EL (cell line): ENCODE data around the gene PIR.
A peak's percentile ranks its signal among the peaks of the same experiment; 100 is the strongest.

Source experiments
- DNase-seq: peaks from one replicate; pipeline ENCODE4 v3.0.0-alpha.2; 2016

PIR gene

DNA sequence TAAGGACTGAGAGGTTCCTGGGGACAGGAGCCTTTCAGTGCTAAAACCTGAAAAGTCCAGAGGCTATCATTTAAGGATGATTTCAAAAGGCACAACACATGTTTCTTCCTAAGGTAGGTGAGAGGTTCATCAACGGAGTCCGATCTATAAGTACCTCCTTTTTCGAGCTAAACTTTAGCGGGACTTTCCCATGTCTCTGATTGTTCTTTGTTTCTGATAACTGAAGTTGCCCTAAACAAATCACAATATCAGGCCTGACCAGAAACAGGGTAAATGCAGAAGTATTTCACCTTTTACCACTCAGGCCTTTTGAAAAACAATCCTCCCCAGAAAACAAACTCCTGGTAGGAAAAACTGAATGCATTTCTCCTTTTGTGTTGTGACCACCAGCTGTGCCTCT lies 17.6 kb downstream of the PIR start:
- no peak for DNase-seq

DNA sequence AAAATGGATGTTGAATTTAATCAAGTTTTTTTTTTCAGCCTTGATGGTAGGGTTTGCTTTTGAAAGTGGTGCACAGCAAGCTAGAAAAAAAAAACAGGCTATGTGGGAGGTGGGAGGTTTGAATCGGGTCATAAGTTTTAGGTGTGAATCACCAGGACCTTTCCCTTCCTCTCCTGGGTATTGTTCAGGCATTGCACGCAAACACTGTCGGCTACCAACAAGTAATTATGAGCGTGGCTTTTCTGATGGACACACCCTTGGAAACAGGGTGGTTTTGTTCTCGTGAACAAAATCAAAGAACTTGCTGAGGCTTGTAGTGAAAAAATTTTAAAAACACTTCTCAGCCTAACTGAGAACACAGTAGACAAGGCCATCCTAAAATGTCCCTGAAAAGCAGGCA lies 18.1 kb downstream of the PIR start:
- no peak for DNase-seq

DNA sequence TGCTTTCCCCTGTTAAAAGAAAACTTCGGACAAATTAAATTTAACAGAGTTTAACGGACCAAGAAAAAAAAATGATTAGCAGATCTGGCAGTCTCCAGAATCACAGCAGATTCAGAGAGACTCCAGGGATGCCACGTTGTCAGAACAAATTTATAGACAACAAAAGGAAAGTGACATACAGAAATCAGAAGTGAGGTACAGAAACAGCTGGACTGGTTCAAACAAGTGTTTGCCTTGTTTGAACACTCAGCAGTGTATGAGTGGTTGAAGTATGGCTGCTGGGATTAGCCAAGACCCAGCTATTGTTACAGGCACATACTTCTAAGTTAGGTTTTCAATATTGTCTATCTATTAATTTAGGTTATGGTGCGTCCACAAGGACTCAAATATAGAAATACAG lies 19.1 kb downstream of the PIR start:
- no peak for DNase-seq

DNA sequence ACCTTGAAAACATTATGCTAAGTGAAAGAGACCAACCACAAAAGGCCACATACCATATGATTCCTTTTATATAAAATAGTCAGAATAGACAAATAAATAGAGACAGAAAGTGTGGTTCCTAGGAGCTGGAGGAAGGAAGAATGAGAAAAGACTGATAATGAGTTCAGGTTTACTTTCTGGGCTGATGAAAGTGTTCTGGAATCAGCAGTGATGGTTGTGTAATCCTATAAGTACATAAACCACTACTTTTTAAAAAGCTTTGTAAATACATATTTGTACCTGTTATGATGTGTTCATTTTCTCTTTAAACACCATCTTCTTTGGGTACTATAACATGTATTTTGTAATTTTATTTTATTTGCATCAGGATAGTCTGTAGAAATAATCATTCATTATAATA lies 20.6 kb downstream of the PIR start:
- no peak for DNase-seq

DNA sequence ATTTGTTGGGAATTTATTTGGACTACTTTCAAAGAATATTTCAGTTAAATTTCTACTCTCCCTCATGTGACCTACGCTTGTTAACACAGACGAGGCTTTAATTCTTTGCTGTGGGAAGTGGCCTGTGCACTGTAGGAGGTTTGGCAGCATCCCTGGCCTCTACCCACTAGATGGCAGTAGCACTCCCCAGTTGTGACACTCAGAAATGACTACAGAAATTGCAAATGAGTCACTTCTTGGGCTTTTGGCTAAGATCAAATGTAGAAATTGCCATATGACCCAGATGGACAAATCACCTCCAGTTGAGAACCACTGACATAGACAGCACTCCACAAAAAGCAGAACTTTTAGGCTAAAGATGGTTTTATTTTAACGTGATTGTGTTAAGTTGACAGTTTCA lies 22.1 kb downstream of the PIR start:
- DNase-seq = peak; percentile 33

DNA sequence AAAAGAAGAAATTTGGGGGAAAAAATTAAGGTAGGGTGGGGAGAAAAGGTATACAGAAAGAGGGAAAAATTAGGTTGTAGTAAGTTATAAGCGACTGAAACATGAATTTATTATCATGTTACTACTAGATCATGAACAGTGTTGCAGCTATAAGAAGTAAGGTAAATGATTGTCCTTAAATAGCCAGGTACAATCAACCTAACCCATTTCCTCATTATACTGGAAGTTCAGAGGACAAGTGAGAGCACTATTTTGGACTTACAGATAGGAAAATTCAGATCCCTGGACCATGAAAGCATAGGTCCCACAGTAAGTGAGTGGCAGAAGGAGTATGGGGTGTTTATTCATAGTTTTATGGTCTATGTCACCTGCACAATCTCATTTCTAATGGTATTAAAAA lies 23.5 kb downstream of the PIR start:
- DNase-seq = no peak

DNA sequence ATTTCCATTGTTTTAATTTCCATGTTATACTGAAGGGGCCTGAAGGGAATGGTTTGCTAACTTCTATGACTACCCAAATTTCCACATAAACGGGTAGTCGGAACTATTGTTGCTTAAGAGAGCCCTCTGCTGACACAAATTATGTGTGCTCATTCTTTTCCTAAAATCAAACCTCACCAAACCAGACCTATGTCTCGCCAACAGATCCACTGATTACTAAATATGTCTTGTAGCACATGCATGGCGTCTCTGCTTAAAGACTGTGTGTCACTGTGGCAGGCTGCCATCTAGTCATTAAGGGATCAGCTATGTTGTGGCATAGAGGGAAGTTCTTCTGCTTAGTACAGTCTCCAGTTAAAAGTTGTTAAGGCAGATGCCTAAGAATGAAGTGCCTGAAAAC lies 25.1 kb downstream of the PIR start:
- peak; percentile 36 for DNase-seq

DNA sequence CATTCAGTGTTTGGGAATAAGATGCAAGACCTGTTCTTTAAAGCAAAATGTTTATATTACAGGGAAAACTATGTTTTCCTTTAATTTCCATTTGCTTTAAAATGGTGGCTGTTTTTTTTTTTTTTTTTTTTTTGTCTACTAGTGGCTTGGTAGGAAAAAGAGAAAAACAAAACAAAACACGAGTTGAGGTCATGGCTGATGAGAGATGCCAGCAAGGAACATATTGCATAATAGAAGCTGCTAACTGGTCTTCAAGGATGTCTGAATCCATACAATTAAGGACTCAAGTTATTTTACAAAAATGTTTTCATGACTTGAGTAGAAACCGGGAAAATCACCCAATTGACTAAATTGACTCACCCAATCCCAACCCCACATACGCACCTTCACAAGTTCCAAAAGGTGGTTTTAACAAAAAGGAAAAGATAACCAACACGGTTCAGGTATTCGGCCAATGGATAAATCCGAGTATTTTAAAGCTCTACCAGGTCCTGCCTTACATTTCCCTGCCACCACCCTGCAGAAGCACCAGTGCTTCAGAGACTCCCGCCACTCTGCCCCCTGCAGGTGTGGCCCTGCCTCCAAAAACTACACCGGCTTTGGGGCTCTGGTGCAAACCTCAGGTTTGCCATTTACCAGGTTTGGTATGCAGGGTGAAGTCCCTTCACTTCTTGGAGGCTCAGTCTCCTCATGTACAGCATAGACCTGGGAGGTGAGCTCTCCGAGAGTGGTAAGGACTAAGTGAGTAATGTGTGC lies 27.1 kb downstream of the PIR start:
- no peak for DNase-seq

DNA sequence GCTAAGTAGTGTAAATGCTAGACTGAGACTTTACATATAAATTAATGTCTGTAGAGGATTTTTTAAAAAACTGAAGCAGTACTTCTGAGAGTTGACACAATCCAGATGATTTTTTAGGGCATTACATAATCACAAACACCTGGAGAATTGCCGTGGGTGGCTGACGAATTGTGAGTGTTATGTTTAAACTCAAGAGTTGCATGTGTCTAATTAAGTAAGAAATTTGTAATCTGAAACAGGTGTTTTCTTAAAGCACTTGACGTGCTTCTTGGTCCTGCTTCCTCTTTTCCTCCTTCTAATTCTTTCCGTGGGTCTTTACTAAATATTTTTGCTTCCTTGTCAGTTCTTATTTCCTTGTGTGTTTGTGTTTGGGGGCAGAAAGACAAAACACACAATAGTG lies 27.8 kb downstream of the PIR start:
- no peak for DNase-seq

DNA sequence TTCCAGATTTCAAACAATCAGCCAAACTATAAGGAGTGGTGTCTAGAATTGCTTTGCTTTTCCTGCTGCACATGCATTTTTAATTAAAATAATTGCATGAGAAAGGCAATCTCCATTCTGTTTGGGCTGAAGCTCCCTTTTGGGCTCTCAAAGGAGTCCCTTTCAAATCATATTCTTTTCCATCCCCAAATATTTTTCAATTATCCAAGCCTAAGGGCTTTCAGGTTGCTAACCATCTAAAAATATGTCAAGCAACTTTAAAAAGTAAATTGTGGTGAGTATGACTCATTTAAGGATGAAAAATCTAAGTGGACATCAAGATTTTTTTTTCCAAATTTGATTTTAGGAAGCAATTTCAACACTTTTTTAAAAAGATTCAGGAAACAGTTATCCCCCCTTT lies 28.4 kb downstream of the PIR start:
- DNase-seq = no peak

DNA sequence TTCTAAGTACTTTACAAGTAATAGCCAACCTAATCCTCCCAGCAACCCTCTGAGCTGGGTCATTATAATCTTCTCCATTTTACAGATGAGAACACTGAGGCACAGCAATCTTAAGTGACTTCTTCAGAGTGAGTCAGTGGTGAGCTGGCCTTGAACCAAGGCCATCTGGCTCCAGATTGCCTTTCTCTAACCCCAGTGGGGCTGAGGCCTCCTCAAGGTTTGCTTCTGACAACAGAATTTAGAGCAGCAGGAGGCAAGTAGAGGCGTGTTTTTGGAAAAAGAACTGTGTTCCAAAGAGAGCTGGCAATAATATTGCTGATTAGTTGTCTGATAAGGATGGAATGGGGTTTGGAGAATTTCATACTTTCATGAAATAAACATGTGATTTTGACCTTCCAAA lies 41.2 kb downstream of the PIR start:
- DNase-seq = peak; percentile 1

DNA sequence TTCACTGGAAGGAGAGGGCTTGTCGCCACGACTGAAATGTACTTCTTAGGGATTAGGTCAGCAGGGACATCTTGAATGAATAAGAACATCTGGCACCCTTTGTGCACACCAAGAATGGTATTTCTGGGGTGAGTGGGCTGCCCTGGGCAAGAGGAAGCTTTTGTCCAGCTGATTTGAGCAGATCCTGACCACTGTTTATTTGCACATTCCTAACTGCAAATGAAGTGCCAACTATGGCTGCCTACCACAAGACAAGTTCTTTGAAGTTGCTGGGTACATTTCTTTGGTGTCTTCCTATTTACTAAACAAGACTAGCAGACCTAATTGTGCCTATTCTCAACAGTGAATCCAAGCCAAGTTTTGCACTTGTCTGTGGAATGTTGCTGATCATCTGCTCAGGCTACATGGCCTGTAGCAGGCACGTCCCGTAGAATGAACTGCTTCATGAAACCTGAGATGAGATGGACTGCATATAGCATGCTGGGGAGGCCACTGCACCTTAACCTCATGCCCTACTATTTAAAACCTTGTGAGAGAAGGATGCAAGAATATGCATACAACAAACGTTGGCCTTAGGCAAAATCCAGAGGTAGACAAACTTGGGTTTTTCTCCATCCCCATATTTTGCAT lies 45.0 kb downstream of the PIR start:
- peak; percentile 47 for DNase-seq

DNA sequence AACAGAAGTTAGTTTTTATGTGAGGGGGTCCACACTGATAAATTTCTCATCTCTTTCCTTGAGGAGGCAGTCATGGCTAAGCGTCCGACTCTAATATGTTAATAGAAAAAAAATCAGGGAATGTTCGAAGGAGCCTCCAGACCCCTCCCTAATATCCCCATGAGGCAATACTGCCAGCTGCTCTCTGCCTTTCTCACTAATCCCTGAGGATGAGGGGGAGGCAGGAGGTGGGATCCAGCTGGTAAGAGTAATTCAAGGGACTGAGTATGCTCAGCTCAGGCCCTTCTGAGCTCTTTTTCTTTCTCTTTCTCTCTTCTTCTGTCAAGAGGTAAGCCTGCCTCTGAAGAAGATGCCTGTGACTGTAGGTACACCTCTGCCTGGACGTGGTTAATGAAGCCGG lies 51.7 kb downstream of the PIR start:
- no peak for DNase-seq

DNA sequence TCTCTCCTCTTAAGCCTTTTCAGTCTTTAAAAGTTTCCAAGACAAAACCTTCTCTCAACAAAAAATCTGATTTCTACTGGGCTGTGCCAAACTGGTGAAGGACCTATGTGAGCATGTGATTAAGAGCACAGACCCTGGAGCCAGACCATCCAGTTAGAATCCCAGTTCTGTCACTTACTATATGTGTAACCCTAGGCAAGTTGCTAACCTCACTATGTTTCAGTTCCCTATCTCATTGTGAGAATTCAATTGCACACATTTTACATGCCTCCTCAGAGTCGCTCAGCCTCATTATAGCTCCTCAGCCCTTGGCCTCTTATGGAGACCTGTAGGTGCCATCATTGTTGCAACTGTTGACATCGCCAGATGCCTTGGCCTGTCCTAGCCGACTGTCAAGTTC lies 54.8 kb downstream of the PIR start:
- no peak for DNase-seq

DNA sequence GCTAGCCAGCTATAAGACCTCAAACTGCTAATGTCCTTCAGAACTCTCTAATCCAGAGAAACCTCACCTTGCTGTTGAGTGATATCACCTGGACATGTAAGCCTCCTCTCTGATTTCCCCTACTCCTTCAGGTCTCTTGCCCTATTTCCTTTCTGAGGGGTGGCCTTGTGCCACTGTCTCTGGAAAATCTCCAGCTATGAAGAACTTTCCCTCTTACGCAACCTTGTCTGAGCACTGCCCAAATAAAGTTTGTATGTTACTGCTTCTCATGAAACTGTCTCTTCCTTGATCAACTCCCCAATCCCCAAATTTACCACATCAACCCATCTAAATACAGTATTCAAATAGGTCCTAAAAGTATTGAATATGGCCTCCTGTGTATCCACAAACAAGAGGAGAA lies 55.4 kb downstream of the PIR start:
- no peak for DNase-seq

DNA sequence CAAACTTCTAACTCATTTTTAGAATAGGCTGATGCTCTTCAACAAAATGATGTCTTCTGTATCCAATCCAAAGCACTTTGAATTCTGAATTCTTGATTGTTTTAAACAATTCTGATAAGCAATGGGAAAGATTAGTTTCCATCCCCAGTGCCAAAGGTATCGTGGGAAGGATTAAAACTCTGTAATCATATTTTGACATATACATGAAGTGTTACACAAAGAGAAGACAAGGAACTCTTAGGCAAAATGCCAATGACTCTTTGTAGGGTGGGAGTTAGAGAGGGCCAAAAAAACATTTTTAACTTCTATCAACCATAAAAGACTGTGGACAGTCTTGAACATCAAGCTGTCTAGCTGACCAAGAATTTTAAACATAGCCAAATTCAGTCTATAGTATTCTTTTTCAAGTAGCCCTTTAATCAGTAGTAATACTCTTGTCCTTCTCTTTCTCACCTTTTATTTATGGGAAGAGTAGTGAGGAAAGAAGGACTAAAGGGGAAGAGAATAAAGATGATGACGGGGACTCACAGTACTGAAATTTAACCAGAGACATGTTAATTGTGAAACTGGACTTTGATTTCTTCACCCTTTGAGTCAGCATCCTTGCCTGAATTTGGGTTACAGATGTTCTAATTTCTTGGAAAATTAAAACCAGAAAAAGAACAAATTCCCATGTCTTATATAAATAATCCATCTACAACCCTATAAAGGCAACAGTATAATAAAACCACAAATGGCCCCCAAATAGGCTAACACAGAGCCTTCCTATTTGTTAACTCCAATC lies 57.1 kb downstream of the PIR start:
- DNase-seq = no peak

DNA sequence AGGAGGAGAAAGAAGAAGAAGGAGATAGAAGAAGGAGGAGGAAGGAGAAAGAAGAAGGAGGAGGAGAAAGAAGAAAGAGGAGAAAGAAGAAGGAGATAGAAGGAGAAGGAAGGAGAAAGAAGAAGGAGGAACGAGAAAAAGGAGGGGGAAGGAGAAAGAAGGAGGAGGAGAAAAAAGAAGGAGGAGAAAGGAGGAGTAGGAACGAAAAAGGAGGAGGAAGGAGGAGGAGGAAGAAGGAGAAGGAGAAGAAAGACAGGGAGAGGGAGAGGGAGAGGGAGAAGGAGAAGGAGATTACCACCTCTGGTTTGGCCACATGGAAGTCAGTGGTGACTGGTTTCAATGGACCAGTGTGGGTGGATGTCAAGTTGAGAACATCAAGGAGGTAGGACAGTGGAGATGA lies 58.9 kb downstream of the PIR start:
- no peak for DNase-seq

DNA sequence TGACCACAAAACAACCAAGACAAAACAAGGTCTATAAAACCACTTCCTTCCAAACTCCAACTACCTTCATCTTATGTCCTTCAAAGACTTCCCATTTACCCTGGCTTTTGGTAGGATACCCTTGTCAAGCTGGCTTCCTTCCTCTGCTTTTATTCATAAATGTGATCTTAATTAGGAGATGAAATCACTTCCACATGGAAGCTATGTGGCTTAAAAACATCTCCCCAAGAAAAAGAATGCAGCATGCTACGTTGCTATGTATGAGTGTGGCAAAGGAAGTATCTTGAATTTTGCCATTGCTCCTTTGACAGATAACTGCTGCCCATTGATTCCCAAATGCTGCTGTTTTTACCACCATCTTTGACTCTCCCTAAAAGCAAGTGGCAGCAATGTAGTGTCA lies 62.5 kb downstream of the PIR start:
- DNase-seq = no peak

DNA sequence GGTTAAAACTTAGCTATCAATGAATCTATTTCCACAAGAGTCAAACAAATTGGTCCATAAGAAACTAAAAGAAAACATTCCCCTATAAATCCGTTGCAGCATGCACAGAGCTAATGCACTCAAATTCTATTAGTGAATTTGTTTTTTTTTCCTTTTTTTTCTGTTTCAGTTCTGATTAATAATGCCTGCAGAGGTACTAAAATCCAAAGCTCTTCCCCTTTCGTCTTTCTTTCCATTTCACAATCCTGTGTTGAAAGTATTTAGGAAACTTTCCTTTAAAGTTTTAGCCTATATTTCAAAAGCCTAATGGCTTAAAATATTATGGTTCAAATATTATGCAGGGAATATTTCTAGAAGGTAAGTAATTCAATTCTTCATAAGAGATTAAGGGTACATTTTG lies 63.1 kb downstream of the PIR start:
- DNase-seq = no peak

DNA sequence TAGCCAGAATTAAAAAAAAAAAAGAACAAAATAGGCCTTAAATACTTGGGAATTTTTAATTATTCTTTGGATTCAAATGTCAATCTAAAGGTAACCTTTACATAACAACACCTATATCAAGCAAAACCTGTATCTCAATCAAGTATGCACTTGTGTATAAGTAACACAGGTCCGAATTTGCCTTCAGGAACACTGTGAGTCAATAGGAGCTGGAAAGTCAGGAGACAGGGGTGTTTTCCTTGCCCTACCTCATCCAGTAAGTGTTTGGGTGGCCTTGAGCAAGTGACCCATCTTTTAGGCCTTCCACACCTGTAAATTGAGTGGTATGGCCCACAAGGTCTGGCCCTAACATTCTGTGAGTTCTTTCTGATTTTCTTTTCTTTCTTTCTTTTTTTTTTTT lies 68.1 kb downstream of the PIR start:
- no peak for DNase-seq

DNA sequence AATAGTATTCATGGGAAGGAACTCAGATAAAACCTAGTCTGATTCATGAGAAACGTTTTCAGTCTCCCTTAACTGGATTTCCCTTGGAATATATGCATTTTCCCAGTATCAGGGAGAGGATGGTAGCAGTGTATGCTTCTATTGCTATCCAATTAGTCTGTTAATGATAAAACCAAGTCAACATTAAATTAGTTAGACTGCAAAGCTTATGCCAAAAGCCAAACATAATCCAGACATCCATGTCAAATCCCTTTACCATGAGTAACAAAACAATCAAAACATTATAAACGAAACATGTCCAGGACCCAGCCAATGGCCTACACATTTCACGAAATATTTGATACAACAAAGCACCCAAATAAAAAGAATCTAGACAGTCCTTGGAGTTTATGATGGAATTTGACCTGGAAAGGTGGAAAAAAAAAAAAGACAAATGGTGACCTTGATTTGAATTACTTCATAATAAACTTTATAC lies 74.4 kb downstream of the PIR start:
- DNase-seq = no peak

DNA sequence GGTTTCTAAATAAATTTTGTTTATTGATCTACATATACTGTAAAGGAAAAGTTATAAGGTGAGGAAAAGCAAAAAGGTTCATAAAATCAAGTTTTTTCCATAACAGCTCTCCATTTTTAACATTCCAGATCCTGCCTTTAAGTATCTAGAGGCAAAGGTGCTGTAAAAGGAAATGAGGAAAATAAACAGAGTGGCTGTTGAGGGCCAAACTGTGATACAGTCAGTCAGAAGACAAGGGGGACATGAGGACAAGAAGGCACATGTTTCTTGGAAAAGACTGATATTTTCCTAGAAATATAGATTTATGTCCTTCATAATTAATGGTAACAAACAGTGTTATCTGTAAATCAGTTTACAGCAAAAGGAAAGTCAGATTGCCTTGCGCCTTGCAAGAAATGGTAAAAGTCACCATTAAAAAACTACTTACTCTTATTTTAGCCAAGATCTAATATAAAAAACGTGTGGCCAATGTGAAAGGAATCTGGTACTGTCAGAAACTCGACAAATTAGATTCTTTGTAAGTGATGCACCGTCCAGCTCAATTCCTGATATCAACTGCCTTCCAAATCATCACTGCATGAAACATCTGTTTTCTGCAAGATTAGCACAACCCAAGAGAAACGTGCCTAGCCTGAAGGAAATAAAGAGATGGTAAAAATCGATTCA lies 75.0 kb downstream of the PIR start:
- peak; percentile 36 for DNase-seq

DNA sequence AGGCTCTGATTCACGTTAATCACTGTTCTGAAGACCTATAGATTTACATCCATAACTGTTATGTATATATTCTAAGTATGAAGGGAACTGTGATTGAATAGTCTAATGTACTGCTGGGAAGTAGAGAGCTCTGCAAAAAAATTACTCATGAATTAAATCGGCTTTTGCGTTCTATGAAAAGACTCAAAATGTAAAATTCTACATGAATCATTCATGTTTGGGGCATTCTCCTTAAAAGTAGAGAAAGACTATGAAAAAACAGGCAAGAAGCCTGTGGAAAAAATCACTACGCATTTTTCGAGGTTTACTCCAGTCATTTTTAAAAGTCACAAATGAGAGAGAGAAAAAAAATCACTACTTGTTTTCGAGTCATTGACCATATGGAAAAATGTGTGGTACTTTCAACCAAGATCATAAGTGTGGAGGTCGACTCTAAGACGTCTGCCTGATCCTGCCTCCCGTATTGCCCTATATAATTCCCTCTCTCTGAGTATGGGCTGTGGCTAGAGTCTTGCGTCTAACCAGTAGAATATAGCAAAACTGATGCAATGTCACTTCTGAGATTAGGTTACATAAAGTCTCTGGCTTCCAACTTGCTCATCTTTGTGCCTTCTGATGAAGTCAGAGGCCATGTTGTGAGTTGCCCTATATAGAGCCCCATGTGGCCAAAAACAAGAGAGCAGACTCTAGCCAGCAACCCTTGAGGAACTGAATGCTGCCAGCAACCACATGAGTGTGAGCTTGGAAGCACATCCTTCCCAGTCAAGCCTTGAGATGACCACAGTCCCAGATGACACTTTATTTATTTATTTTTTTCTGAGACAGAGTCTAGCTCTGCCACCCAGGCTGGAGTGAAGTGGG lies 76.8 kb downstream of the PIR start:
- DNase-seq = no peak
